K562 (cell line): ENCODE measurements around the gene AGPAT3. TPM values are rescaled to one million over a fixed set of nuclear protein-coding genes. Genes with fewer than 3 reads are reported as not detected.

Experiments used
- ATAC-seq: fragments of 200-7000 bp; cut with Tn5 transposase; 3 replicates; pipeline ENCODE4 v1.9.1; 2020; ENCODE audit warnings: moderate library complexity
- BruUV-seq: library from RNA; stranded (reverse); fragments of 400-500 nt; replicated peaks from 2 replicates; lab custom pipeline; 2021; lab: Mats Ljungman, UMichigan
- CTCF ChIA-PET: fragments of 300-600 bp; formaldehyde crosslinking; extraction: SDS; loops from one replicate; lab custom pipeline; 2021; ENCODE audit warnings: low intra/inter-chr PET ratio; lab: Yijun Ruan, JAX
- POLR2A ChIA-PET: fragments of 300-600, 350-650 bp; sonication (Branson Sonifier 250); formaldehyde crosslinking; extraction: SDS; loops from one replicate; lab custom pipeline; 2021; ENCODE audit warnings: antibody characterized with exemption, inconsistent platforms; lab: Yijun Ruan, JAX
- DNase-seq, 4 experiments: peaks; one replicate each; pipeline versions ENCODE4 v3.0.0 to v3.0.0-alpha.2; 2011 to 2018; ENCODE audit warnings: low spot score in 3 of 4, mixed read lengths in 3 of 4; ENCODE audit errors: extremely low read depth in 1 of 4
- FAIRE-seq: peaks from 2 replicates; lab custom pipeline; 2011; peaks lifted over from hg19 to GRCh38; lab: Jason Lieb, UNC
- H2AFZ ChIP-seq: 2 replicates; pipeline ENCODE4 v1.6.0; 2011; ENCODE audit warnings: low read depth, low read length, control low read depth, inconsistent platforms
- H3K27ac ChIP-seq: fragments of 200-600 bp; 3 replicates; pipeline ENCODE4 v1.8.0; 2011; ENCODE audit warnings: low read depth, mild to moderate bottlenecking, control low read depth, inconsistent platforms, low read length, moderate library complexity, mixed read lengths; ENCODE audit errors: extremely low read depth
- H3K27me3 ChIP-seq, 2 experiments: fragments of 300-600 bp in 1 of 2; 2 replicates in 1 of 2; 3 replicates in 1 of 2; pipeline versions ENCODE4 v1.6.0 to v1.8.0; 2011; ENCODE audit warnings: inconsistent platforms in 2 of 2, low read length in 2 of 2, mild to moderate bottlenecking in 1 of 2, mixed read lengths in 1 of 2, moderate library complexity in 1 of 2; ENCODE audit not compliant: control insufficient read depth in 2 of 2, insufficient read depth in 2 of 2
- H3K36me3 ChIP-seq: fragments of 300-600 bp; 3 replicates; pipeline ENCODE4 v1.8.0; 2011; ENCODE audit warnings: mild to moderate bottlenecking, low read length, inconsistent platforms; ENCODE audit not compliant: control insufficient read depth, insufficient read depth
- H3K4me1 ChIP-seq, 2 experiments: fragments of 200-600 bp in 1 of 2; replicated peaks in 1 of 2; 2 replicates in 1 of 2; 3 replicates in 1 of 2; pipeline versions ENCODE4 v1.5.1 to v1.8.0; 2011; ENCODE audit warnings: inconsistent platforms in 2 of 2, low read length in 2 of 2, mild to moderate bottlenecking in 1 of 2, mixed read lengths in 1 of 2, moderate library complexity in 1 of 2; ENCODE audit not compliant: control insufficient read depth in 2 of 2, insufficient read depth in 2 of 2
- H3K4me2 ChIP-seq: 2 replicates; pipeline ENCODE4 v1.6.1; 2011; ENCODE audit warnings: low read length, control low read depth, inconsistent platforms, mixed read lengths; ENCODE audit not compliant: insufficient read depth
- H3K4me3 ChIP-seq: fragments of 200-600 bp; sonication (generic), shearing (Covaris generic); 2 replicates; pipeline ENCODE4 v1.5.1; 2016; ENCODE audit warnings: control low read depth, inconsistent platforms
- H3K79me2 ChIP-seq: fragments of 200-600 bp; 3 replicates; pipeline ENCODE4 v1.8.0; 2011; ENCODE audit warnings: low read length, inconsistent platforms; ENCODE audit not compliant: control insufficient read depth, insufficient read depth
- H3K9ac ChIP-seq, 2 experiments: 2 replicates each; pipeline versions ENCODE4 v1.6.0 to v1.6.1; 2011; ENCODE audit warnings: low read depth in 2 of 2, low read length in 2 of 2, control low read depth in 1 of 2, inconsistent platforms in 1 of 2, mild to moderate bottlenecking in 1 of 2, mixed read lengths in 1 of 2; ENCODE audit not compliant: insufficient read depth in 1 of 2
- H3K9me1 ChIP-seq: one replicate; pipeline ENCODE4 v1.6.0; 2011; ENCODE audit warnings: inconsistent platforms, mild to moderate bottlenecking, low read length, moderate library complexity; ENCODE audit not compliant: control insufficient read depth, insufficient read depth
- H3K9me3 ChIP-seq: replicated peaks from 2 replicates; pipeline ENCODE4 v1.5.1; 2011; ENCODE audit warnings: low read depth, low read length, inconsistent platforms; ENCODE audit not compliant: control insufficient read depth, insufficient read depth
- H4K20me1 ChIP-seq: replicated peaks from 2 replicates; pipeline ENCODE4 v1.6.1; 2011; ENCODE audit warnings: low read length, inconsistent platforms, mixed read lengths; ENCODE audit not compliant: control insufficient read depth, insufficient read depth
- HNRNPLL ChIP-seq: fragments of 200-400 bp; formaldehyde crosslinking; IDR thresholded peaks from 2 replicates; pipeline ENCODE4 v1.6.1; 2017; ENCODE audit warnings: low read length, low read depth, mild to moderate bottlenecking; ENCODE audit not compliant: poor library complexity, severe bottlenecking
- NONO ChIP-seq, 2 experiments: fragments of 200-400 bp in 1 of 2; fragments of 450-650 bp in 1 of 2; formaldehyde crosslinking in 1 of 2; IDR thresholded peaks; 2 replicates each; pipeline ENCODE4 v1.6.1; 2017; ENCODE audit warnings: low read depth in 2 of 2, mild to moderate bottlenecking in 2 of 2, moderate library complexity in 2 of 2, low read length in 1 of 2
- PRPF4 ChIP-seq: fragments of 200-400 bp; formaldehyde crosslinking; IDR thresholded peaks from one replicate; pipeline ENCODE4 v1.6.1; 2017; ENCODE audit warnings: low read length, low read depth, mild to moderate bottlenecking; ENCODE audit not compliant: insufficient read depth, poor library complexity, severe bottlenecking
- ZNF384 ChIP-seq: IDR thresholded peaks from 2 replicates; pipeline ENCODE4 v1.6.1; 2012; ENCODE audit warnings: low read depth, low read length, improper control_type of control experiment
- ZNF695 ChIP-seq: fragments of 450-650 bp; formaldehyde crosslinking; IDR thresholded peaks from 2 replicates; pipeline ENCODE4 v1.4.0; 2020; ENCODE audit warnings: mild to moderate bottlenecking, moderate library complexity
- whole genome bisulfite sequencing: fragments of 100-300 bp; shearing (Covaris generic); methylation state at CpG from one replicate; pipeline ENCODE4 v1.1.6; 2016; ENCODE audit warnings: low coverage, mixed read lengths; ENCODE audit not compliant: insufficient coverage; ENCODE audit errors: missing lambda C conversion rate; 5-methylcytosine and 5-hydroxymethylcytosine counted together
- in situ Hi-C: fragments of 300-500 bp; cut with MboI; formaldehyde crosslinking; loops from 4 replicates; pipeline ENCODE4 v1.15.0; 2018; ENCODE audit warnings: inconsistent platforms, mixed read lengths
- intact Hi-C: fragments of 100-400 bp; cut with micrococcal nuclease; formaldehyde crosslinking; loops from 2 replicates; pipeline ENCODE4 v1.14.2; 2022
- polyA plus RNA-seq, 8 experiments: library from polyadenylated mRNA; depleted of rRNA in 4 of 8; stranded (reverse) in 5 of 8; unstranded in 3 of 8; fragments of >200 nt; fragmentation: Nextera tagmentation in 2 of 8; fragmentation: Illumina TruSeq in 1 of 8; extraction: Ambion mirVana in 2 of 8; extraction: Trizol in 1 of 8; gene quantifications; 2 replicates each; pipeline versions ENCODE4 v1.2.1 to v1.2.3, GENCODE V29; 2011 to 2014; ENCODE audit warnings: inconsistent platforms in 1 of 8, missing spikeins in 1 of 8
- total RNA-seq, 7 experiments: library from RNA; depleted of rRNA in 6 of 7; stranded (reverse); fragments of >200 nt in 6 of 7; fragmentation: Illumina TruSeq in 2 of 7; extraction: Trizol in 2 of 7; gene quantifications; 2 replicates each; pipeline versions ENCODE4 v1.2.1 to v1.2.3, GENCODE V29; 2011 to 2021; ENCODE audit warnings: low replicate concordance in 1 of 7

The AGPAT3 gene
- total and polyA plus RNA-seq, 9 of the 15 experiments (the other 6 are each of a cell fraction or from before 2014, with no cell fraction given): 1.5 to 88.4 (median 35.7) TPM

DNA sequence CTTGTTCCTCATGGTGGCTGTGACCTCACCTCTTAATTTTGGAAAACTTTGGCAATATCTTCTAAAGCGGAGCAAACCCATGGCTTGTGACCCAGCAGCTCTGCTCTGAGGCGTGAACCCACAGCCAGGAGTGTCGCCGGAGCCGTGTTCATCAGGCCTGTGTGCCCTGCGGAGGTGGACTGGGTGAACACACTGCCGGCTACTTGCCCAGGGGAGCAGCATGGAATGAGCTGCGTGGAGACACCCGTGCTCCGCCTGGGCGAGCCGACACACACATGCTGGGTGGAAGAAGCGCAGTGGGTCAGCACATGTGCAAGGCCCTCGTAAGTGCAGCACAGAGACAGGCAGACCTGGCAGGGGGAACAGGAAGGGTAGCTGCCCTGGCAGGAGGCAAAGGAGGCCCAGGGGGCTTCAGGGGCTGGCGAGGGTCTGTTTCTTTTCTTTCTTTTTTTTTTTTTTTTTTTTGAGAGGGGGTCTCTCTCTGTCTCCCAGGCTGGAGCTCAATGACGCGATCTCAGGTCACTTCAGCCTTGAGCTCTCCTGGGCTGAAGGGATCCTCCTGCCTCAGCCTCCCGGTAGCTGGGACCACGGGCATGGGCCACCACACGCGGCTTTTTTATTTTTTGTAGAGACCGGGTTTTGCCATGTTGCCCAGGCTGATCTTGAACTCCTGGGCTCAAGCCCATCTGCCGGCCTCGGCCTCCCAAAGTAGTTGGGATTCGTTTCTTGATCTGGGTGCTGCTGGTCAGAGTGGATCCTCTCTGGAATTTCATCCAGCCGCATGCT, 41.8 kb downstream of the AGPAT3 start:
- ChIA-PET POLR2A (interaction anchor here (1.4 to 2.1 kb wide), 2 partner anchors 9 to 13 kb away, joined by 3 to 7 read pairs; no protein-coding TSS in a partner anchor), CTCF (no interaction called here)
- Histone ChIP-seq H3K9me3 (no peaks in the 10 kb centered on the region), H3K27ac (no peak overlapping the region), H3K9me1 (no peaks in the 10 kb centered on the region), H2AFZ (no peak overlapping the region), H4K20me1 (peaks cover 4% of the 10 kb centered on the region; the same call in 1 of the 2 replicates), H3K4me3 (no peak overlapping the region), H3K79me2 (peaks cover 51% of the 10 kb centered on the region), H3K36me3 (peaks cover 39% of the 10 kb centered on the region; the same call in 2 of the 3 replicates), H3K9ac (peak overlapping the region in 1 of 2 experiments; percentile 60; a peak in 1 of 4 replicates), H3K4me2 (no peak overlapping the region)
- BruUV-seq: no TSS peak
- in situ Hi-C loops: no loop called here
- WGBS: 98% methylated on average over 26 of the region's 26 CpGs
- no peak for ATAC-seq
- peak in 1 of 4 experiments; percentile 12 for DNase-seq
- no peak for TF ChIP-seq PRPF4
- no peak for TF ChIP-seq HNRNPLL
- no peak for TF ChIP-seq NONO (IDR thresholded peaks at IDR 0.05; ENCODE audit: low read depth in 2 of 2, low read length in 1 of 2)
- TF ChIP-seq ZNF695 (CRISPR knock-in tag): no peak
- no peak for TF ChIP-seq ZNF384
- TF ChIP-seq, all 486 proteins: peak for 0
- no peak for FAIRE-seq
- intact Hi-C loops: no loop called here
- peaks cover 12 to 52% of the 10 kb centered on the region in 2 experiments; a peak in 4 of 5 replicates for H3K4me1 ChIP-seq
- H3K27me3 ChIP-seq: no peaks in the 10 kb centered on the region
